HG03520 (cell line): ENCODE results near the gene ZNF142.
"Not testable (repeated sequence)": the region's sequence is repeated elsewhere in the genome, so short reads cannot be mapped to it uniquely, and the experiment has no call there.

Experiments
- ATAC-seq: cut with Tn5 transposase; IDR thresholded peaks from one replicate; pipeline ENCODE4 v1.9.1; 2021; ENCODE audit warnings: mild to moderate bottlenecking, moderate library complexity; ENCODE audit not compliant: unreplicated experiment

The ZNF142 gene, protein sequence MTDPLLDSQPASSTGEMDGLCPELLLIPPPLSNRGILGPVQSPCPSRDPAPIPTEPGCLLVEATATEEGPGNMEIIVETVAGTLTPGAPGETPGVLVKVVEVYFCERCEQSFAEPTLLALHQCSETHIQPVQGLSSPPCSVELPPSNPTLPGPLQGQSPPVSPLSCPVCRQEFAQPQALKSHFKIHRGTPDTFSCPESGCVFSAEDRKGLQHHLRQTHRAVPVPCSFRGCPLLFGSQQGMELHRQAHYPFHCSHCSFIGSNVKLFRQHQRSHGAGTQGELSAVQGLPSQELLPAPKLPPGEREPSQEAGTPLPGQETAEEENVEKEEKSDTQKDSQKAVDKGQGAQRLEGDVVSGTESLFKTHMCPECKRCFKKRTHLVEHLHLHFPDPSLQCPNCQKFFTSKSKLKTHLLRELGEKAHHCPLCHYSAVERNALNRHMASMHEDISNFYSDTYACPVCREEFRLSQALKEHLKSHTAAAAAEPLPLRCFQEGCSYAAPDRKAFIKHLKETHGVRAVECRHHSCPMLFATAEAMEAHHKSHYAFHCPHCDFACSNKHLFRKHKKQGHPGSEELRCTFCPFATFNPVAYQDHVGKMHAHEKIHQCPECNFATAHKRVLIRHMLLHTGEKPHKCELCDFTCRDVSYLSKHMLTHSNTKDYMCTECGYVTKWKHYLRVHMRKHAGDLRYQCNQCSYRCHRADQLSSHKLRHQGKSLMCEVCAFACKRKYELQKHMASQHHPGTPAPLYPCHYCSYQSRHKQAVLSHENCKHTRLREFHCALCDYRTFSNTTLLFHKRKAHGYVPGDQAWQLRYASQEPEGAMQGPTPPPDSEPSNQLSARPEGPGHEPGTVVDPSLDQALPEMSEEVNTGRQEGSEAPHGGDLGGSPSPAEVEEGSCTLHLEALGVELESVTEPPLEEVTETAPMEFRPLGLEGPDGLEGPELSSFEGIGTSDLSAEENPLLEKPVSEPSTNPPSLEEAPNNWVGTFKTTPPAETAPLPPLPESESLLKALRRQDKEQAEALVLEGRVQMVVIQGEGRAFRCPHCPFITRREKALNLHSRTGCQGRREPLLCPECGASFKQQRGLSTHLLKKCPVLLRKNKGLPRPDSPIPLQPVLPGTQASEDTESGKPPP (N-terminal part only)

DNA sequence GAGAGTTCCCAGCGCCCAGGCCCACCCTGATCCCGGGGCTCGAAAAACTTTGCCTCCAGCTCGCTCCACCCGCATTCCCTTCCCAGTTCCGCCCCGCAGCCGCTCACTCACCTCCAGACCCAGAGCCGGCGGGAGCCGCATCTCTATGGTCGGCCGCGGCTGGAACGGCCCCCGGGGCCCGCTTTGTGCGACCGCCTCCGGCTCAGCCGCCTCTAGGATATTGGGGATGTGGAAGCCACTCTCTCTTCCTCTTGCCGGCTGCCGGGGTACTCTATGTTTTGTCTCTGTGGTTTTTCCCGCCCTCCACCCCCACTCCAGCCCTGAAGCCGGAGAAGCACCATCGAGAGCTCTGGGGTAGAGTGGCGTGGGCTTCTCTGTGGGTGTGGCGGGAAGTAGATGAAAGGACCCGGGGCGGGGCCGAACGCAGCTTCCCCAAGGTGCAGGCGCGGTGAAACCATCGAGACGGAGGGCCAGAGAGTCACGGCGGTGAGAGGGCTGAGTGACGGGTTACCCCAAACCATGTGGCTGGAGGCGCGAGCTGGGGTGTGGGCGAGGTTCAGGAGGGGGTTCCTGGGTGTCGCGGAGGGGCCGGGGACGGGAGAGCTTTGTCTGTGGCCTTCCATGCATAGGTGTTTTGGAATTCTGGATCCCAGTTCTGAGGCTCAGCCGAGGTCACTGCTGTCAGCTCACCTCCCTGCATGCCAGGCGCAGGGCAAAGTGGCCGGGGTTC, at the start of gene ZNF142, which contains the start of gene BCS1L:
Gene ZNF142, minus strand, starts transcription at position 366 of the 730 bp plus-strand sequence. CDS start 3,194 bp downstream, outside the sequence.
Gene BCS1L, plus strand, starts transcription at position 426 of the 730 bp plus-strand sequence. CDS start 1,305 bp downstream, outside the sequence.
- peak; percentile 91 for ATAC-seq

DNA sequence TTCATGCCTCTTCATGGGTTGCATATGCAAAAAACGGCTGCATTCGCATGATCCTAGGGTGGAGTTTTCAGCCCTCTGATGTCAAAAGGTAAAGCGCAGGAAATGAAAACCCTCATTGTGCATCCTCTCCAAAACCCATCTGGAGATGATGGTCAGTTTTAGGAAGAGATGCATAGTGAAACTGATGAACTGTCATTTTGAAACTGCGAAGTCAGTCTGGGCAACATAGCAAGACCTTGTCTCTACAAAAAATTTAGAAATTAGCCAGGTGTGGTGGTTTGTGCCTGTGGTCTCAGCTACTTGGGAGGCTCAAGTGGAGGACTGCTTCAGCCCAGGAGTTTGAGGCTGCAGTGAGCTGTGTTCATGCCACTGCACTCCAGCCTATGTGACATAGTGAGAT, 48.7 kb upstream of the ZNF142 start:
- no peak for ATAC-seq

GRCh38 chr2:218703341-218703740, 43.9 kb upstream of the ZNF142 start:
- no peak for ATAC-seq

- no peak for ATAC-seq
Measured at GRCh38 chr2:218701806-218702205, 42.4 kb upstream of the ZNF142 start.

DNA sequence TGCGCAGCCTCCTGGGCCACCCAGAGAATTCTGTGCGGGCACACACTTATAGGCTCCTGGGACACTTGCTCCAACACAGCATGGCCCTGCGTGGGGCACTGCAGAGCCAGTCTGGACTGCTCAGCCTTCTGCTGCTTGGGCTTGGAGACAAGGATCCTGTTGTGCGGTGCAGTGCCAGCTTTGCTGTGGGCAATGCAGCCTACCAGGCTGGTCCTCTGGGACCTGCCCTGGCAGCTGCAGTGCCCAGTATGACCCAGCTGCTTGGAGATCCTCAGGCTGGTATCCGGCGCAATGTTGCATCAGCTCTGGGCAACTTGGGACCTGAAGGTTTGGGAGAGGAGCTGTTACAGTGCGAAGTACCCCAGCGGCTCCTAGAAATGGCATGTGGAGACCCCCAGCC, 39.5 kb upstream of the ZNF142 start:
- ATAC-seq, result no peak

GRCh38 chr2:218694405-218695145, 35.2 kb upstream of the ZNF142 start:
- no peak for ATAC-seq

DNA sequence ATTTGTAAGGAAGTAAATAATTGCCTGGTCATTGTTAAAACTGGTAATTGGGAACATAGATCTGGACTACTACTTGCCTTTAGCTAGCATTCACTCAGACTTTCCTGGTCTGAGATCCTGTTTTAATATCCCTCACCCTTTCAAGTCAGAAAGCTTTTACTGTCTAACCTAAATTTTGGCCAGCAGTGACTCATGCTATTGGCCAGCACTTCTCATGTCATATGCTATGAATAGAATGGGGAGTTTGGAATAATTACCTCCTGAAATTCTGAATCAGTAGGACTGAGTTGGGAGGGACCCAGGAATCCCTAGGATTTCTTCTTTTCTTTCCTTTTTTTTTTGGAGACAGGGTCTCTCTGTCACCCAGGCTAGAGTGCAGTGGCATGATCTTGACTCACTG, 31.8 kb upstream of the ZNF142 start:
- ATAC-seq, result no peak

DNA sequence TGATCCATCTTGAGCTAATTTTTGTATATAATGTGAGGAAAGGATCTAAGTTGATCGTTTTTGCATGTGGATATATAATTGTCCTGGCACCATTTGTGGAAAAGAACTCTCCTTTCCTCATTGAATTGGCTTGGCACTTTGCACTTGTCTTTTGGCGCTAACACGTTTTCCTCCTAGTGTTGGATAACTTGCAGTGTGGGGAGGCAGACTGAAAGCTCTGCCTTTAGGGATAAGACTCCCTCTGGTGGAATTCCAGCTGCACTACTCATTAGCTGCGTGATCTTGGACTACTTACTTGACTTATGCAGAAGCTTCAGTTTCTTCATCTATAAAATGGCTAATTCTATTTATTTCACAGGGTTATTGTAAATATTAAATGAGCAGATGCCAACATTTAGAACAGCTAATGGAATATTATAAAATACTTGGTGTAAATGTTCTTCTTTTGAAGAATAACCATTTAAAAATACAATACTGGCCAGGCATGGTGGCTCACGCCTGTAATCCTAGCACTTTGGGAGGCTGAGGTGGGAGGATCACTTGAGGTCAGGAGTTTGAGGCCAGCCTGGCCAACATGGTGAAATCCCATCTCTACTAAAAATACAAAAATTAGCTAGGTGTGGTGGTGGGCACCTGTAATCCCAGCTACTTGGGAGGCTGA, 28.1 kb upstream of the ZNF142 start:
- ATAC-seq, result not testable (repeated sequence)

GRCh38 chr2:218680061-218680460, 20.6 kb upstream of the ZNF142 start:
- no peak for ATAC-seq

DNA sequence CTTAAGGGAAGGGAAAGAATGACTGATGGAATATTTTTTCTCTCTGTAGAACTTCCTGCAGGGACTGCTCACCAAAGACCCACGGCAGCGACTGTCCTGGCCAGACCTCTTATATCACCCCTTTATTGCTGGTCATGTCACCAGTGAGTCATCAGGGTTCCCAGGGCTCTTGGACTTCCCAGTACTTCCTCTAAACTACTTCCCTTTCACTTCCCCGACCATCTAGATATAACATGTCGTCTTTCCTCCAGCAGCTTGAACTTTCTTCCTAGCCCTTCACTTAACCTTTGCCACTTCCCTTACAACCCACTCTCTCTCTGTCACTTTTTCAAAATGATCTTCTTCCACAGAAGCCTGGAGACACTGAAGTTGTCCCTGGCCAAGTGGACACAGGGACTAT, 19.7 kb upstream of the ZNF142 start:
- ATAC-seq, result no peak

DNA sequence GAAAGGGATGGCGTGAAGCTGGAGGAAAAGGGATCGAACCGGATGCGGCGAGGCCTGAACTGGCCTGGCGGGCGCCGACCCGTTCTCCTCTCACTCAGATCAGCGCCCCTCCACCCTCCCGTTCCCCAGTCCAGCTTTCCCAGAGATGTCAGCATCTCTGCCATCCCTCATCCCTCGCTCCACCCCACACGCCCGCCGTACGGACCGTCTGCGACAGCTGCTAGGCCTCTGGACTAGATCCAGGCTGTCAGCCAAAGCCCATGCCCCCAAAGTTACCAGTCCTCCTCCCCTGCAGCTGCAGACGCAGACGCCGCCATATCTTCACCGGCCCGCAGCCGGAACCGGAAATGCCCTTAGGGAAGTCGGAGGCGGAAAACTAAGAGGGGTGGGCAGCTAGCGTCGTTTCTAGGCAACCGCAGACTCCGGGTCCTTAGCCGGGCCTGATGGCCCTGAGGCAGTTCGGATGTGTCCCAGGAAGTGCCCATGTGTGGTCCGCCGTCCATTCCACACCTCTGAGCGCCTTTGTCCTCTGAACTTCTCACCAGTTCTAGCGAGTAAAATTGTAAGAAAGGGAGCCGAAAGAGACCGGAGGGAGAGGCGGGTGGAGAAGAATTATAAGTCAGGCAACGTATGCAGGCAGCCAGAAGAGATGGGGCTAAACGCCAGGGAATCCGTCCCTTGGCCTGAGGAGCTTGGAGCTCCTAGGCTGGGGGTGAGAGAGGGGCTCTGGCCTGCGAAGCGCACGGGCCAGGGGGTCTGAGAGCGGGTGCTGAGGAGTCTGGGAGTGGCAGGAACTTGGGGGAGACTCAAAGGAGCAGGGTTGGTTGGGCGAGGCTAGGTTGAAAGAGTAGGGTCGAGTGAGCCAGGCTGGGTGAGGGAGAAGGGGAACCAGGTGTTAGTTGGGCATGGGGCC, 12.5 kb upstream of the ZNF142 start, which contains the start of the genes RNF25 and STK36:
Gene RNF25, minus strand, starts transcription at position 349 of the 913 bp plus-strand sequence. Its CDS starts 32 bp downstream, at position 317.
Gene STK36, plus strand, starts transcription at position 433 of the 913 bp plus-strand sequence. CDS start 744 bp downstream, outside the sequence.
- ATAC-seq, result peak; percentile 94

GRCh38 chr2:218671097-218671653, 11.8 kb upstream of the ZNF142 start:
- no peak for ATAC-seq

DNA sequence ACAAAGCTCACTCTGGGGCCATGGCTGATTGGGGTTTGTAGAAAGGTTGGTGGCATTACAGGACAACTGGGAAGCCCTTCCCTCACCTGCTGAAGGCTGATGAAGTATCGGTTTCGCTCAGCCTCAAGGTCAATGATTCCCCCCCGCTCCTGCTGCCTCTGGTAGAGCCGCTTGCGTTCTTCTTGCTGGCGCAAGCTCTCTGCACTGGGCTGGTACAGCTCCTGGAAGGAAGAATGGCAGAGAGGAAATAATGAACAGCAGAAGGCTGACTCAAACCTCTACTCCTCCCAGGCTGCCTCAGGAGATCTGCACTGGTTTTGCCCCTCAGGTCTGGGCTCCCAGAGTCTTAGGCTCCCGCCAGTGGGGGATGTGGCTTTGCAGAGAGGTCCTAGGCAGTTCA, 5.2 kb upstream of the ZNF142 start:
- no peak for ATAC-seq

DNA sequence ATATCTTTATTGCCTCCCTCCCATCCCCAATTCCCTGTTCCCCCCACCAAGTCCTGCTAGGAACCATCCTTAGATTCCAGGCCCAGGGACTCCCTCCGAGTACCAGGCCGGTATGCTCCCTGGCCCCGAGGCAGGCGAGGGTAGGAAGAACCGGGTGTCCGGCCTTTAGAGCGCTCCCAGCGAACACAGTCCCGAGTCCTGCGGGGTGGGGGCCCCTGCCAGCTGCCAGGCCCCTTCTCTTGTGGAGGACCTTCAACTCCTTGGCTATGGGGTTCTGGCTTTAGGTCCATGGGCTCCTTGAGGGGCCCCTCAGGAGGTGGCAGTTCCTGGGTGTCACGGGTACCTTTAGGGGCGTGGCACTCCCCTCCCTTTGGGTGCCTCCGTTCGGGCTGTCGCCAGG, 4.5 kb upstream of the ZNF142 start:
- no peak for ATAC-seq

- ATAC-seq, result no peak
Measured at GRCh38 chr2:218662827-218663226, 3.4 kb upstream of the ZNF142 start.

GRCh38 chr2:218662377-218662776, 3.0 kb upstream of the ZNF142 start:
- ATAC-seq, result no peak

- no peak for ATAC-seq
Measured at GRCh38 chr2:218659988-218660358, 550 bp upstream of the ZNF142 start.
